Activated CD4-positive, alpha-beta T cell treated with anti-CD3 and anti-CD28 coated beads, Interleukin-2, amount 50 U/mL, for 48 hours (primary cell): ENCODE measurements around the gene ADAM22.

Experiments
- DNase-seq, 2 experiments: peaks; one replicate each; pipeline ENCODE4 v3.0.0-alpha.2; 2020

ADAM22 gene

GRCh38 chr7:88042803-88043202 is 108.8 kb downstream of the ADAM22 start:
- DNase-seq, result no peak

GRCh38 chr7:88044069-88044468 is 110.0 kb downstream of the ADAM22 start:
- DNase-seq, result no peak

GRCh38 chr7:88046839-88047573 is 113.0 kb downstream of the ADAM22 start:
- no peak for DNase-seq

- no peak for DNase-seq
Measured at GRCh38 chr7:88057655-88058054, 123.6 kb downstream of the ADAM22 start.

GRCh38 chr7:88062238-88062637 is 128.2 kb downstream of the ADAM22 start:
- DNase-seq, result no peak

- DNase-seq, result no peak
Measured at GRCh38 chr7:88069093-88069492, 135.0 kb downstream of the ADAM22 start.

- no peak for DNase-seq
Measured at GRCh38 chr7:88071994-88072714, 138.1 kb downstream of the ADAM22 start.

GRCh38 chr7:88072715-88073055 is 138.6 kb downstream of the ADAM22 start:
- DNase-seq, result no peak

- DNase-seq, result no peak
Measured at GRCh38 chr7:88073626-88074025, 139.6 kb downstream of the ADAM22 start.

- DNase-seq, result no peak
Measured at GRCh38 chr7:88075216-88075615, 141.2 kb downstream of the ADAM22 start.

- no peak for DNase-seq
Measured at GRCh38 chr7:88083883-88084282, 149.8 kb downstream of the ADAM22 start.

GRCh38 chr7:88089561-88089960 is 155.5 kb downstream of the ADAM22 start:
- no peak for DNase-seq

GRCh38 chr7:88090240-88090639 is 156.2 kb downstream of the ADAM22 start:
- DNase-seq, result no peak

GRCh38 chr7:88090671-88091070 is 156.6 kb downstream of the ADAM22 start:
- DNase-seq, result no peak

- no peak for DNase-seq
Measured at GRCh38 chr7:88091988-88092675, 158.1 kb downstream of the ADAM22 start.

GRCh38 chr7:88092676-88092999 is 158.6 kb downstream of the ADAM22 start:
- DNase-seq, result no peak

- no peak for DNase-seq
Measured at GRCh38 chr7:88101769-88102168, 167.7 kb downstream of the ADAM22 start.

- no peak for DNase-seq
Measured at GRCh38 chr7:88102675-88103074, 168.6 kb downstream of the ADAM22 start.

GRCh38 chr7:88104732-88105131 is 170.7 kb downstream of the ADAM22 start:
- DNase-seq, result no peak

- no peak for DNase-seq
Measured at GRCh38 chr7:88105231-88105630, 171.2 kb downstream of the ADAM22 start.

- peak; percentile 3 to 5 for DNase-seq
Measured at GRCh38 chr7:88106434-88106833, 172.4 kb downstream of the ADAM22 start.

- no peak for DNase-seq
Measured at GRCh38 chr7:88109612-88110011, 175.6 kb downstream of the ADAM22 start.

GRCh38 chr7:88111140-88111743 is 177.2 kb downstream of the ADAM22 start:
- no peak for DNase-seq

GRCh38 chr7:88111954-88112471 is 178.0 kb downstream of the ADAM22 start:
- DNase-seq, result no peak
